BLaER1 treated with 17β-estradiol and CSF1 and Interleukin-3, amounts not matched to agents 10 nM and 100 nM (cell line): ENCODE data around the gene PARD3B.

ENCODE experiments used
- H3K27ac ChIP-seq, 11 experiments: shearing (Covaris generic); formaldehyde crosslinking; 2 replicates each; pipeline ENCODE4 v1.8.1; 2022
- H3K27me3 ChIP-seq, 11 experiments: shearing (Covaris generic); formaldehyde crosslinking; 2 replicates each; pipeline ENCODE4 v1.8.1; 2022
- H3K36me3 ChIP-seq, 11 experiments: shearing (Covaris generic); formaldehyde crosslinking; 2 replicates each; pipeline ENCODE4 v1.8.1; 2022
- H3K4me1 ChIP-seq, 10 experiments: shearing (Covaris generic); formaldehyde crosslinking; 2 replicates each; pipeline ENCODE4 v1.8.1; 2022
- H3K4me2 ChIP-seq, 11 experiments: shearing (Covaris generic); formaldehyde crosslinking; 2 replicates each; pipeline ENCODE4 v1.8.1; 2022
- H3K4me3 ChIP-seq, 10 experiments: shearing (Covaris generic); formaldehyde crosslinking; 2 replicates each; pipeline ENCODE4 v1.8.1; 2022
- H3K9ac ChIP-seq, 11 experiments: shearing (Covaris generic); formaldehyde crosslinking; 2 replicates each; pipeline ENCODE4 v1.8.1; 2022
- H3K9me3 ChIP-seq, 11 experiments: shearing (Covaris generic); formaldehyde crosslinking; replicated peaks in 1 of 11; 2 replicates each; pipeline ENCODE4 v1.8.1; 2022
- H4K20me1 ChIP-seq, 11 experiments: shearing (Covaris generic); formaldehyde crosslinking; 2 replicates each; pipeline ENCODE4 v1.8.1; 2022
- Cebpa-rat ChIP-seq, 11 experiments: shearing (Covaris generic); IDR thresholded peaks; 2 replicates each; pipeline ENCODE4 v1.8.1; 2022

PARD3B gene

GRCh38 chr2:205267323-205267722, 722.0 kb downstream of the PARD3B start:
- no peak overlapping the region for H3K9ac ChIP-seq
- no peak overlapping the region for H3K27ac ChIP-seq
- H3K36me3 ChIP-seq = no peaks in the 10 kb centered on the region
- no peak overlapping the region for H3K4me3 ChIP-seq
- no peaks in the 10 kb centered on the region for H3K4me1 ChIP-seq
- no peak overlapping the region for H3K4me2 ChIP-seq
- no peaks in the 10 kb centered on the region for H3K9me3 ChIP-seq
- no peak for TF ChIP-seq Cebpa-rat (IDR thresholded peaks at IDR 0.05)
- no peaks in the 10 kb centered on the region for H4K20me1 ChIP-seq
- H3K27me3 ChIP-seq = no peaks in the 10 kb centered on the region

GRCh38 chr2:205270689-205271088, 725.4 kb downstream of the PARD3B start:
- Histone ChIP-seq H3K4me3 (no peak overlapping the region), H3K9ac (no peak overlapping the region), H3K27ac (no peak overlapping the region), H4K20me1 (no peaks in the 10 kb centered on the region), H3K36me3 (no peaks in the 10 kb centered on the region), H3K9me3 (no peaks in the 10 kb centered on the region), H3K27me3 (no peaks in the 10 kb centered on the region), H3K4me2 (no peak overlapping the region), H3K4me1 (no peaks in the 10 kb centered on the region)
- TF ChIP-seq Cebpa-rat (IDR thresholded peaks at IDR 0.05) = no peak

- H3K27me3 ChIP-seq = no peaks in the 10 kb centered on the region
- H3K27ac ChIP-seq = no peak overlapping the region
- H3K9ac ChIP-seq = no peak overlapping the region
- H3K4me3 ChIP-seq = no peak overlapping the region
- H3K4me2 ChIP-seq = no peak overlapping the region
- no peaks in the 10 kb centered on the region for H3K4me1 ChIP-seq
- H3K36me3 ChIP-seq = no peaks in the 10 kb centered on the region
- no peak for TF ChIP-seq Cebpa-rat (IDR thresholded peaks at IDR 0.05)
- H4K20me1 ChIP-seq = no peaks in the 10 kb centered on the region
- no peaks in the 10 kb centered on the region for H3K9me3 ChIP-seq
These were observed 727.9 kb downstream of the PARD3B start for GRCh38 chr2:205273148-205273547.

- H3K4me2 ChIP-seq = no peak overlapping the region
- no peak for TF ChIP-seq Cebpa-rat (IDR thresholded peaks at IDR 0.05)
These were observed 728.4 kb downstream of the PARD3B start for GRCh38 chr2:205273627-205274026.

GRCh38 chr2:205274801-205275200, 729.5 kb downstream of the PARD3B start:
- H3K4me3 ChIP-seq = no peak overlapping the region
- no peaks in the 10 kb centered on the region for H4K20me1 ChIP-seq
- H3K27me3 ChIP-seq = no peaks in the 10 kb centered on the region
- H3K4me2 ChIP-seq = no peak overlapping the region
- H3K4me1 ChIP-seq = no peaks in the 10 kb centered on the region
- H3K27ac ChIP-seq = no peak overlapping the region
- no peaks in the 10 kb centered on the region for H3K9me3 ChIP-seq
- TF ChIP-seq Cebpa-rat (IDR thresholded peaks at IDR 0.05) = no peak
- no peak overlapping the region for H3K9ac ChIP-seq
- no peaks in the 10 kb centered on the region for H3K36me3 ChIP-seq

More at GRCh38 chr2:205273627-205274026, 728.4 kb downstream of the PARD3B start:
- no peaks in the 10 kb centered on the region for H3K9me3 ChIP-seq
- no peaks in the 10 kb centered on the region for H3K36me3 ChIP-seq
- H3K9ac ChIP-seq = no peak overlapping the region
- H3K4me3 ChIP-seq = no peak overlapping the region
- H3K4me1 ChIP-seq = no peaks in the 10 kb centered on the region
- no peak overlapping the region for H3K27ac ChIP-seq
- H3K27me3 ChIP-seq = no peaks in the 10 kb centered on the region
- no peaks in the 10 kb centered on the region for H4K20me1 ChIP-seq

- Histone ChIP-seq H3K9ac (no peak overlapping the region), H3K27ac (no peak overlapping the region), H3K36me3 (no peaks in the 10 kb centered on the region), H3K27me3 (no peaks in the 10 kb centered on the region), H3K4me3 (no peak overlapping the region), H3K4me2 (no peak overlapping the region), H3K9me3 (no peaks in the 10 kb centered on the region), H4K20me1 (no peaks in the 10 kb centered on the region), H3K4me1 (no peaks in the 10 kb centered on the region)
- no peak for TF ChIP-seq Cebpa-rat (IDR thresholded peaks at IDR 0.05)
These were observed 731.0 kb downstream of the PARD3B start for GRCh38 chr2:205276116-205276777.

- no peak overlapping the region for H3K4me3 ChIP-seq
- no peaks in the 10 kb centered on the region for H3K9me3 ChIP-seq
- H3K4me2 ChIP-seq = no peak overlapping the region
- no peaks in the 10 kb centered on the region for H4K20me1 ChIP-seq
- TF ChIP-seq Cebpa-rat (IDR thresholded peaks at IDR 0.05) = no peak
- H3K27me3 ChIP-seq = no peaks in the 10 kb centered on the region
- no peak overlapping the region for H3K27ac ChIP-seq
- no peaks in the 10 kb centered on the region for H3K36me3 ChIP-seq
- H3K9ac ChIP-seq = no peak overlapping the region
- H3K4me1 ChIP-seq = no peaks in the 10 kb centered on the region
These were observed 735.4 kb downstream of the PARD3B start for GRCh38 chr2:205280596-205281236.

- no peak overlapping the region for H3K9ac ChIP-seq
- H3K27me3 ChIP-seq = no peaks in the 10 kb centered on the region
- H3K4me1 ChIP-seq = no peaks in the 10 kb centered on the region
- H3K9me3 ChIP-seq = no peaks in the 10 kb centered on the region
- H3K36me3 ChIP-seq = no peaks in the 10 kb centered on the region
- no peak for TF ChIP-seq Cebpa-rat (IDR thresholded peaks at IDR 0.05)
- H3K27ac ChIP-seq = no peak overlapping the region
- H3K4me2 ChIP-seq = no peak overlapping the region
- H3K4me3 ChIP-seq = no peak overlapping the region
- H4K20me1 ChIP-seq = no peaks in the 10 kb centered on the region
These were observed 738.5 kb downstream of the PARD3B start for GRCh38 chr2:205283736-205284270.

GRCh38 chr2:205284334-205284733, 739.1 kb downstream of the PARD3B start:
- Histone ChIP-seq H3K4me1 (no peaks in the 10 kb centered on the region), H3K27ac (no peak overlapping the region), H4K20me1 (no peaks in the 10 kb centered on the region), H3K36me3 (no peaks in the 10 kb centered on the region), H3K4me2 (no peak overlapping the region), H3K4me3 (no peak overlapping the region), H3K9ac (no peak overlapping the region), H3K9me3 (no peaks in the 10 kb centered on the region), H3K27me3 (no peaks in the 10 kb centered on the region)
- TF ChIP-seq Cebpa-rat (IDR thresholded peaks at IDR 0.05) = no peak

- Histone ChIP-seq H3K4me3 (no peak overlapping the region), H3K4me1 (no peaks in the 10 kb centered on the region), H3K9ac (no peak overlapping the region)
These were observed 742.0 kb downstream of the PARD3B start for GRCh38 chr2:205287316-205287715.

More at GRCh38 chr2:205287316-205287715, 742.0 kb downstream of the PARD3B start:
- TF ChIP-seq Cebpa-rat (IDR thresholded peaks at IDR 0.05) = no peak
- Histone ChIP-seq H3K27me3 (no peaks in the 10 kb centered on the region), H3K36me3 (no peaks in the 10 kb centered on the region), H3K4me2 (no peak overlapping the region), H3K27ac (no peak overlapping the region), H4K20me1 (no peaks in the 10 kb centered on the region), H3K9me3 (peaks cover 0 to 10% (median 0%) of the 10 kb centered on the region in 11 experiments; a peak in 1 of 22 replicates)
